ENCODE data around the gene E2F2. TPM values are rescaled to one million over a fixed set of nuclear protein-coding genes. Genes with fewer than 3 reads are reported as not detected.

E2F2 gene
- total RNA-seq, 1 experiment from 2014 or later, result 8.1 TPM

DNA sequence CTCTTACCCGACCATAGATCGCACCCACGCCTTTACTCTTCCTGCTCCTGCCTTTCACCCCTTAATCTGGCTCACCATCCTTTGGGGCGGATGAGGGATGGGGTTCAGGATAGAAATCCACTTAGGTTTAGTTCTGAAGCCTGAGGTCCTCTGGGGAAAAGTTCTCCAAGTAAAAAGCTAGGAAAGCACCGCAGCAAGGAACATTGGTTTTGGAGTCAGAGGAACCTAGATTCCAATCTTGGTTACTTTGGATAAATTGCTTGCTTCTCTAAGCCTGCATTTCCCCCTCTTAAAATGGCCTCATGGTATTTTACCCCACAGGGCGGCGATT is 46.1 kb downstream of the E2F2 start:
- TF ChIP-seq, protein P1, sequence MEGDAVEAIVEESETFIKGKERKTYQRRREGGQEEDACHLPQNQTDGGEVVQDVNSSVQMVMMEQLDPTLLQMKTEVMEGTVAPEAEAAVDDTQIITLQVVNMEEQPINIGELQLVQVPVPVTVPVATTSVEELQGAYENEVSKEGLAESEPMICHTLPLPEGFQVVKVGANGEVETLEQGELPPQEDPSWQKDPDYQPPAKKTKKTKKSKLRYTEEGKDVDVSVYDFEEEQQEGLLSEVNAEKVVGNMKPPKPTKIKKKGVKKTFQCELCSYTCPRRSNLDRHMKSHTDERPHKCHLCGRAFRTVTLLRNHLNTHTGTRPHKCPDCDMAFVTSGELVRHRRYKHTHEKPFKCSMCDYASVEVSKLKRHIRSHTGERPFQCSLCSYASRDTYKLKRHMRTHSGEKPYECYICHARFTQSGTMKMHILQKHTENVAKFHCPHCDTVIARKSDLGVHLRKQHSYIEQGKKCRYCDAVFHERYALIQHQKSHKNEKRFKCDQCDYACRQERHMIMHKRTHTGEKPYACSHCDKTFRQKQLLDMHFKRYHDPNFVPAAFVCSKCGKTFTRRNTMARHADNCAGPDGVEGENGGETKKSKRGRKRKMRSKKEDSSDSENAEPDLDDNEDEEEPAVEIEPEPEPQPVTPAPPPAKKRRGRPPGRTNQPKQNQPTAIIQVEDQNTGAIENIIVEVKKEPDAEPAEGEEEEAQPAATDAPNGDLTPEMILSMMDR (IDR thresholded peaks at IDR 0.05; ENCODE audit: unreplicated experiment), result no peak
- H3K4me1 Mint-ChIP-seq (ENCODE audit: low read depth, unreplicated experiment), result peaks cover 8% of the 10 kb centered on the region
- CTCF ChIA-PET, result interaction anchor here (0.6 to 1.7 kb wide), 4 partner anchors 12 to 633 kb away, joined by 4 to 5 read pairs (median 4); no protein-coding TSS in a partner anchor
- H3K9me3 Mint-ChIP-seq (ENCODE audit: low read depth, unreplicated experiment), result no peaks in the 10 kb centered on the region
- no TSS peak for BruUV-seq (replicated peaks)
- intact Hi-C loops (cut with micrococcal nuclease; ENCODE audit: unreplicated experiment), result no loop called here
- peaks cover 34% of the 10 kb centered on the region for H3K27me3 Mint-ChIP-seq (ENCODE audit: unreplicated experiment)
- peaks cover 19% of the 10 kb centered on the region for H3K36me3 Mint-ChIP-seq (ENCODE audit: insufficient read depth, unreplicated experiment)
- no peak overlapping the region for H3K27ac Mint-ChIP-seq (ENCODE audit: unreplicated experiment)
- peak overlapping the region; percentile 77 for H3K4me3 Mint-ChIP-seq (ENCODE audit: low read depth, unreplicated experiment)
- DNase-seq, result no peak

DNA sequence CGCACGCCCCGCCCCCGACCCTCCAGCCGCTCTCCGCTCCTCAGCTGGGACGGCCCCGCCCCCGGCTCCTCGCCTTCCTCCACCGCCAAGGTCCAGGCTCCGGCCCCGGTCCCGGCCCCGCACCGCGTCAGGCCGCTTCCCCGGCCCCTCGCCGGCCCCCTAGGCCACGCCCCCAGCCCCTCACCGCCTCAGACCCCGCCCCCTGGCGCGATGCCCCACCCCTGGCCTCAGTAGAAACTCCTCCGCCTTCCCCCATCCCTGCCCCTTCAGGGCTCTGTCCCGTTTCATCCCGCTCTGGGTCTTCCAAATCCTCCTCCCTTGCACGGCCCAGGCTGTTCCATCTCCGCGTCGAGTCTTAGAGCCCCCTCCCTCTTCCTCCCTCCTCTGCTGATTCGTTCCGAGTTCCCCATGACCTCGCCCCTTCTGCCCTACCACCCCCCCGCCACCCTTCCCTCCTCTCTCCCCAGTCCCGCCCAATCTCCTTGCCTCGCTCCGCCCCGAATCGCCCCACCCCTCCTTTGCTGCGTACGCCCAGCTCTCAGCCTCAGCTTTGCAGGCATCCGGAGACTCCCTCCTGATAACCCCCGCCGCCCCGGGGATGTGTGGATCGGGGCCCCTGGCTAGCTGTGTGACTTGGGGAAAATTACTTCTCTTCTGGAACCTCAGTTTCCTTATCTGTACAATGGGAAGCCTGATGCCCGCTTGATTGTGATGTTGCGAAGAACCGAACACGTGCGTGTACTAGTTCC is 46.6 kb downstream of the E2F2 start:
- H3K27me3 Mint-ChIP-seq (ENCODE audit: unreplicated experiment), result peaks cover 29% of the 10 kb centered on the region

DNA sequence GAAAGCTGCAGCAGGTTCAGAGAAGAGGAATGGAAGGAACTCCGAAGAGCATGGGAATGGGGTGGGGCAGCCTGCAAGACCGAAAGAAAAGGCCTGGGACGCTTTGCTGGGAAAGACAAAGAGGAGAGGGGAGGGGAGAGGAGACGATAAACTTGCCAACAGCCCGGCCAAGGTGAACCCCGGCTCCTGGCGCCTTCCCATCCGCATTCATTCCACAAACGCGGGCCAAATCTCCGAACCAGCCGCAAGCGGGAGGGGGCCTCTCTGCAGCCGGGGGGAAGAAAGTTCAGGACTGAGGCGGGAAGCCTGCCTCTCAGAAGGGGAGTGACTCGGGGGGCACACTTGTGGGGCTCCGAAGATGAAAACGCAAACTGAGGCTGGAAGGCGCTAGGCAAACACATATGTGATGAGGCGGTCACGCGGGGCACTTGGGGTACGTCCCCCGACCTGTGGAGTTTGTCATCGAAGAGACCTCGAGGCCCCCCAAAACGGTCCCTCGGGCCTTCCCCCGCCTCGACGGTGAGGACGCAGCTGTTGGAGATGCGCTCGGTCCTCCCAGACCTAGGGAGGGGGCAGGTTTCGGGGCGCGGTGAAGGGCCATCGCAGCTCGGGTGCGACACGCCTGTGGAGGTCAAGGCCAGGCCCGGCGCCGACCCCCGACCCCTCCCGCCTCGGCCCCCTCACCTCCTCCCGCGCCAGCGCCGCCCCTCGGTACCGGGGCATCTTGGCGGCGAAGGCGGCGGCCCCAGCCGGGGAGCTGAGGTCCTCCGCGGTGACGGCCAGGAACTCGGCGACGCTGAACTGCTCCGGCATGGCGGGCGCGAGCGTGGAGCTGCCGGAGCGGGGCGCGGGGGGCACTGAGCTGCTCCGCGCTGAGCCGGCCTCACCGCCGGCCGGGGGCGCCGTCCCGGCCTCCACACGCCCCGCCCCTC is 47.4 kb downstream of the E2F2 start, which contains the start of gene ASAP3:
Gene ASAP3 (minus strand): TSS at position 859 of the 932 bp plus-strand sequence. CDS start 46 bp downstream, at position 813.
- H3K27me3 Mint-ChIP-seq (ENCODE audit: unreplicated experiment), result peaks cover 27% of the 10 kb centered on the region
- H3K36me3 Mint-ChIP-seq (ENCODE audit: insufficient read depth, unreplicated experiment), result peaks cover 19% of the 10 kb centered on the region
- intact Hi-C loops (cut with micrococcal nuclease; ENCODE audit: unreplicated experiment), result no loop called here
- TF ChIP-seq, protein P1 (IDR thresholded peaks at IDR 0.05; ENCODE audit: unreplicated experiment), result no peak
- peak; percentile 14 for DNase-seq
- no peaks in the 10 kb centered on the region for H3K9me3 Mint-ChIP-seq (ENCODE audit: low read depth, unreplicated experiment)
- H3K27ac Mint-ChIP-seq (ENCODE audit: unreplicated experiment), result peak within 1 kb of the TSS; percentile 73
- H3K4me1 Mint-ChIP-seq (ENCODE audit: low read depth, unreplicated experiment), result peaks cover 16% of the 10 kb centered on the region
- H3K4me3 Mint-ChIP-seq (ENCODE audit: low read depth, unreplicated experiment), result peak within 1 kb of the TSS; percentile 77
- CTCF ChIA-PET, result interaction anchor here (0.6 to 1.7 kb wide), 7 partner anchors 9 to 56 kb away, joined by 3 to 5 read pairs (median 4); no protein-coding TSS in a partner anchor
- BruUV-seq (replicated peaks), result no TSS peak

More for the DNA sequence above, 46.6 kb downstream of the E2F2 start:
- CTCF ChIA-PET, result interaction anchor here (0.6 to 1.7 kb wide), 8 partner anchors 9 to 633 kb away, joined by 3 to 5 read pairs (median 4); no protein-coding TSS in a partner anchor
- Mint-ChIP-seq H3K4me1 (ENCODE audit: low read depth, unreplicated experiment) (peaks cover 8% of the 10 kb centered on the region), H3K27ac (ENCODE audit: unreplicated experiment) (no peak overlapping the region), H3K4me3 (ENCODE audit: low read depth, unreplicated experiment) (peak overlapping the region; percentile 77), H3K36me3 (ENCODE audit: insufficient read depth, unreplicated experiment) (peaks cover 19% of the 10 kb centered on the region), H3K9me3 (ENCODE audit: low read depth, unreplicated experiment) (no peaks in the 10 kb centered on the region)
- peak; percentile 84 for DNase-seq
- TF ChIP-seq, protein P1 (IDR thresholded peaks at IDR 0.05; ENCODE audit: unreplicated experiment), result no peak
- intact Hi-C loops (cut with micrococcal nuclease; ENCODE audit: unreplicated experiment), result no loop called here
- no TSS peak for BruUV-seq (replicated peaks)

DNA sequence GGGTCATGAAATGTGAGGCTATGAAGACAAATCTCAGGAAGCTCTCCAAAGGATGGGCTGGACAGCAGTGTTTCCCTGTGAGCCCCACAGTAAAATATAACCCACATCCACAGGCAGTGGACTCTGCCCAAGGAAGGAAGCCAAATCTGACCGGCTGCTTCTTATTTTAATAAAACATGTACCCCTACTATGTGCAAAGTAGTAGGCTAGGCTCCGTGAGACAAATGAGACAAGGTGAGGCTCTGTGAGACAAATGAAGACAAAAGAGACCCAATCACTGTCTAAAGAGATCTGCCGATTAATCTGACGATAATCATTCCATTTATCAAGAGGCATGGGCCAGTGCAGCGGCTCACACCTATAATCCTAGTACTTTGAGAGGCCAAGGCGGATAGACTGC is 49.1 kb downstream of the E2F2 start:
- BruUV-seq (replicated peaks), result TSS peak; percentile 26
- H3K27ac Mint-ChIP-seq (ENCODE audit: unreplicated experiment), result no peak overlapping the region
- CTCF ChIA-PET, result no interaction called here

More for the DNA sequence above, 49.1 kb downstream of the E2F2 start:
- Mint-ChIP-seq H3K9me3 (ENCODE audit: low read depth, unreplicated experiment) (no peaks in the 10 kb centered on the region), H3K27me3 (ENCODE audit: unreplicated experiment) (peaks cover 13% of the 10 kb centered on the region), H3K4me3 (ENCODE audit: low read depth, unreplicated experiment) (no peak overlapping the region), H3K4me1 (ENCODE audit: low read depth, unreplicated experiment) (peaks cover 16% of the 10 kb centered on the region), H3K36me3 (ENCODE audit: insufficient read depth, unreplicated experiment) (peaks cover 19% of the 10 kb centered on the region)
- TF ChIP-seq, protein P1 (IDR thresholded peaks at IDR 0.05; ENCODE audit: unreplicated experiment), result no peak
- DNase-seq, result no peak
- intact Hi-C loops (cut with micrococcal nuclease; ENCODE audit: unreplicated experiment), result no loop called here
